SK-N-SH (cell line): ENCODE data around the gene TBK1. TPM values are rescaled to one million over a fixed set of nuclear protein-coding genes. Genes with fewer than 3 reads are reported as not detected.
A peak's percentile ranks its signal among the peaks of the same experiment; 100 is the strongest.

Experiments used
- CTCF ChIA-PET: fragments of 300-600, 350-600 bp; formaldehyde crosslinking; extraction: SDS; loops from one replicate; lab custom pipeline; 2021; lab: Yijun Ruan, JAX
- POLR2A ChIA-PET: fragments of 350-600 bp; sonication (Branson Sonifier 250); formaldehyde crosslinking; extraction: SDS; loops from one replicate; lab custom pipeline; 2020; ENCODE audit warnings: antibody characterized with exemption, inconsistent platforms; lab: Yijun Ruan, JAX
- DNase-seq: peaks from one replicate; pipeline ENCODE4 v3.0.0; 2012
- H2AFZ ChIP-seq: fragments of 200-600 bp; sonication (generic); 2 replicates; pipeline ENCODE4 v1.8.1; 2016; ENCODE audit warnings: antibody characterized with exemption, mild to moderate bottlenecking, low read depth
- H3F3A ChIP-seq: fragments of 200-600 bp; sonication (generic); replicated peaks from 2 replicates; pipeline ENCODE3; 2016; ENCODE audit warnings: antibody characterized with exemption, mild to moderate bottlenecking; ENCODE audit not compliant: insufficient read depth
- H3K27ac ChIP-seq, 2 experiments: fragments of 200-500 bp in 1 of 2; fragments of 200-600 bp in 1 of 2; sonication (Bioruptor generic) in 1 of 2; sonication (generic), shearing (Covaris generic) in 1 of 2; 2 replicates each; pipeline versions ENCODE4 v1.5.1 to v1.6.1; 2014 to 2016; ENCODE audit warnings: low read depth in 2 of 2, inconsistent platforms in 1 of 2, low read length in 1 of 2, mild to moderate bottlenecking in 1 of 2, mixed read lengths in 1 of 2
- H3K27me3 ChIP-seq: fragments of 200-600 bp; sonication (generic), shearing (Covaris generic); 2 replicates; pipeline ENCODE4 v1.6.1; 2016; ENCODE audit warnings: mixed run types; ENCODE audit not compliant: insufficient read depth
- H3K36me3 ChIP-seq, 2 experiments: fragments of 200-500 bp in 1 of 2; fragments of 200-600 bp in 1 of 2; sonication (Bioruptor generic) in 1 of 2; sonication (generic) in 1 of 2; replicated peaks in 1 of 2; 2 replicates each; pipeline versions ENCODE3 to v1.5.1; 2014 to 2016; ENCODE audit warnings: low read length in 1 of 2, mild to moderate bottlenecking in 1 of 2; ENCODE audit not compliant: insufficient read depth in 2 of 2, control insufficient read depth in 1 of 2
- H3K4me1 ChIP-seq, 2 experiments: fragments of 200-500 bp in 1 of 2; fragments of 200-600 bp in 1 of 2; sonication (Bioruptor generic) in 1 of 2; sonication (generic), shearing (Covaris generic) in 1 of 2; 2 replicates each; pipeline versions ENCODE4 v1.5.1 to v1.6.1; 2014 to 2016; ENCODE audit warnings: low read depth in 1 of 2, low read length in 1 of 2, mixed run types in 1 of 2; ENCODE audit not compliant: insufficient read depth in 2 of 2, control insufficient read depth in 1 of 2
- H3K4me2 ChIP-seq: fragments of 200-600 bp; sonication (generic), shearing (Covaris generic); 2 replicates; pipeline ENCODE4 v1.6.1; 2017; ENCODE audit warnings: mixed run types
- H3K4me3 ChIP-seq, 2 experiments: fragments of 200-500 bp in 1 of 2; fragments of 200-600 bp in 1 of 2; sonication (Bioruptor generic) in 1 of 2; sonication (generic), shearing (Covaris generic) in 1 of 2; 2 replicates each; pipeline versions ENCODE4 v1.5.1 to v1.8.1; 2014 to 2016; ENCODE audit warnings: low read depth in 2 of 2, inconsistent platforms in 1 of 2, low read length in 1 of 2, mild to moderate bottlenecking in 1 of 2, mixed read lengths in 1 of 2, moderate library complexity in 1 of 2
- H3K79me2 ChIP-seq: fragments of 200-600 bp; sonication (generic); 2 replicates; pipeline ENCODE4 v1.8.1; 2017; ENCODE audit warnings: mild to moderate bottlenecking; ENCODE audit not compliant: insufficient read depth
- H3K9ac ChIP-seq: fragments of 200-600 bp; sonication (generic); 2 replicates; pipeline ENCODE4 v1.6.1; 2017; ENCODE audit warnings: mixed run types
- H3K9me2 ChIP-seq: fragments of 200-600 bp; sonication (generic); 2 replicates; pipeline ENCODE4 v1.6.1; 2017; ENCODE audit warnings: mixed run types
- H3K9me3 ChIP-seq: fragments of 200-600 bp; sonication (generic); 2 replicates; pipeline ENCODE4 v1.6.1; 2017; ENCODE audit warnings: mixed run types, mild to moderate bottlenecking, moderate library complexity
- H4K20me1 ChIP-seq: fragments of 200-600 bp; sonication (generic); 2 replicates; pipeline ENCODE4 v1.6.1; 2017; ENCODE audit warnings: mild to moderate bottlenecking, mixed run types; ENCODE audit not compliant: insufficient read depth
- ELF1 ChIP-seq: IDR thresholded peaks from 2 replicates; pipeline ENCODE4 v1.4.0; 2012
- FOSL2 ChIP-seq: IDR thresholded peaks from 2 replicates; pipeline ENCODE4 v1.4.0; 2012; ENCODE audit warnings: low read depth, mild to moderate bottlenecking, moderate library complexity, borderline replicate concordance
- GABPA ChIP-seq: IDR thresholded peaks from 2 replicates; pipeline ENCODE4 v1.4.0; 2012; ENCODE audit warnings: low read depth, mild to moderate bottlenecking
- POLR2AphosphoS5 ChIP-seq: IDR thresholded peaks from 2 replicates; pipeline ENCODE4 v1.6.1; 2012; ENCODE audit warnings: low read depth, low read length
- RCOR1 ChIP-seq: fragments of 150-350 bp; IDR thresholded peaks from 2 replicates; pipeline ENCODE4 v1.6.1; 2017; ENCODE audit warnings: antibody characterized with exemption, low read length
- RXRA ChIP-seq: IDR thresholded peaks from 2 replicates; pipeline ENCODE4 v1.4.0; 2012; ENCODE audit warnings: low read depth, mild to moderate bottlenecking, borderline replicate concordance
- TCF12 ChIP-seq: IDR thresholded peaks from 2 replicates; pipeline ENCODE4 v1.4.0; 2012
- YY1 ChIP-seq: IDR thresholded peaks from 2 replicates; pipeline ENCODE4 v1.4.0; 2012; ENCODE audit warnings: low read depth, mild to moderate bottlenecking
- WGBS: methylation state at CpG from one replicate; pipeline ENCODE4 v1.1.6; 2017; ENCODE audit warnings: low lambda C conversion rate; 5-methylcytosine and 5-hydroxymethylcytosine counted together
- polyA plus RNA-seq, 3 experiments: library from polyadenylated mRNA; depleted of rRNA; stranded (reverse); fragments of >200 nt; gene quantifications; 2 replicates each; pipeline ENCODE4 v1.2.3, GENCODE V29; 2012
- TF ChIP-seq, protein P1 (sequence below): fragments of 200-600 bp; sonication (generic); IDR thresholded peaks from 2 replicates; pipeline ENCODE4 v1.6.1; 2017; ENCODE audit warnings: antibody characterized with exemption, mild to moderate bottlenecking, moderate library complexity
- TF ChIP-seq, protein P2 (sequence below): IDR thresholded peaks from 2 replicates; pipeline ENCODE4; 2012

The TBK1 gene
- polyA plus RNA-seq, 1 of the 3 experiments (the other 2 are of a cell fraction) = 8.2 TPM

DNA sequence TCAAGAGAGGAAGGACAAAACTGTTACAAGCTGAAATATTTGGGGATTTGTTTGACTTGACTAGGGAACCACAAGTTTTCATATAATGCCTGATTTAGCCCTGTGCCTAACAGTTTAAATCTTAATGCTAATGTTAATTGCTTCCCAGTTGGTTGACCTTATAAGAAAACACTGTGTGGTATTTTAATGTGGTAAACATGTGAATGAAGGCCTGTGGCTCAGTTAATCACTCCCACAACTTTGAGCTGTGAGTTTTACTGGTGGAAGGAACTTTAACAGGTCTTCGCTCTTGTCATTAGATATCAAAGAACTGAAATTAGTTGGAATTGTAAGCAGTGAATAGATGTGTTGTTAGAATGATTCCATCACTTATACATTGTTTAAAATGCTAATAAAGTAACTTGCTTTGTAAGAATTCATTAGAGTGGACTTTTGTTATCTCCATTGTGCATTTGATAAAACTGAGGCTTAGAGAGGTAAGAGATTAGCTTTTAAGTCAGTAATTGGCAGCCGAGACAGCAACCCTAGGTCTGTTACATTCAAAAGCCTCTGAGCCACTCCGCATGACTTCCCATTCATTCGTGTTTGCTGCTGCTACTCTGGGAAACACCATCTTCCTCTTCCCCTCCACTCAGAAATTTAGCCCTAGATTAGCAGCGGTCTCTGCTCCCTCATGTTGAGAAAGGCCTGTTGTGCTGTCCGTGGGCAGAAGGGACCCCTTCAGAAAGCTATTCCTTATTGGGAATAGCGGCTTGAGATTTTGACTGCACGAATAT is 1.0 kb upstream of the TBK1 start:
- Histone ChIP-seq H3K79me2 (peaks cover 48% of the 10 kb centered on the region), H3F3A (peaks cover 44% of the 10 kb centered on the region), H3K4me3 (peak overlapping the region; percentile 91 to 97), H3K36me3 (peaks cover 33 to 43% of the 10 kb centered on the region in 2 experiments), H3K9me2 (no peaks in the 10 kb centered on the region), H3K4me2 (peak overlapping the region; percentile 90), H3K27ac (peak overlapping the region; percentile 95 to 98; a peak in 3 of 4 replicates), H3K9ac (peak overlapping the region; percentile 97), H3K9me3 (no peaks in the 10 kb centered on the region), H3K27me3 (no peaks in the 10 kb centered on the region), H4K20me1 (peaks cover 4% of the 10 kb centered on the region; the same call in 1 of the 2 replicates), H3K4me1 (peaks cover 10 to 11% of the 10 kb centered on the region in 2 experiments; a peak in 3 of 4 replicates), H2AFZ (peak overlapping the region; percentile 53)
- WGBS = 20% methylated on average over 8 of the region's 8 CpGs
- POLR2A ChIA-PET = no interaction called here
- DNase-seq = peak; percentile 28
- CTCF ChIA-PET = interaction anchor here (0.7 to 1.5 kb wide), 7 partner anchors 12 to 292 kb away, joined by 3 to 5 read pairs (median 3); no protein-coding TSS in a partner anchor
- no peak for TF ChIP-seq POLR2AphosphoS5
- no peak for TF ChIP-seq ELF1
- TF ChIP-seq YY1 = no peak
- TF ChIP-seq GABPA = no peak
- TF ChIP-seq, protein P1, sequence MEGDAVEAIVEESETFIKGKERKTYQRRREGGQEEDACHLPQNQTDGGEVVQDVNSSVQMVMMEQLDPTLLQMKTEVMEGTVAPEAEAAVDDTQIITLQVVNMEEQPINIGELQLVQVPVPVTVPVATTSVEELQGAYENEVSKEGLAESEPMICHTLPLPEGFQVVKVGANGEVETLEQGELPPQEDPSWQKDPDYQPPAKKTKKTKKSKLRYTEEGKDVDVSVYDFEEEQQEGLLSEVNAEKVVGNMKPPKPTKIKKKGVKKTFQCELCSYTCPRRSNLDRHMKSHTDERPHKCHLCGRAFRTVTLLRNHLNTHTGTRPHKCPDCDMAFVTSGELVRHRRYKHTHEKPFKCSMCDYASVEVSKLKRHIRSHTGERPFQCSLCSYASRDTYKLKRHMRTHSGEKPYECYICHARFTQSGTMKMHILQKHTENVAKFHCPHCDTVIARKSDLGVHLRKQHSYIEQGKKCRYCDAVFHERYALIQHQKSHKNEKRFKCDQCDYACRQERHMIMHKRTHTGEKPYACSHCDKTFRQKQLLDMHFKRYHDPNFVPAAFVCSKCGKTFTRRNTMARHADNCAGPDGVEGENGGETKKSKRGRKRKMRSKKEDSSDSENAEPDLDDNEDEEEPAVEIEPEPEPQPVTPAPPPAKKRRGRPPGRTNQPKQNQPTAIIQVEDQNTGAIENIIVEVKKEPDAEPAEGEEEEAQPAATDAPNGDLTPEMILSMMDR = no peak
- no peak for TF ChIP-seq RCOR1
- TF ChIP-seq, protein P2, sequence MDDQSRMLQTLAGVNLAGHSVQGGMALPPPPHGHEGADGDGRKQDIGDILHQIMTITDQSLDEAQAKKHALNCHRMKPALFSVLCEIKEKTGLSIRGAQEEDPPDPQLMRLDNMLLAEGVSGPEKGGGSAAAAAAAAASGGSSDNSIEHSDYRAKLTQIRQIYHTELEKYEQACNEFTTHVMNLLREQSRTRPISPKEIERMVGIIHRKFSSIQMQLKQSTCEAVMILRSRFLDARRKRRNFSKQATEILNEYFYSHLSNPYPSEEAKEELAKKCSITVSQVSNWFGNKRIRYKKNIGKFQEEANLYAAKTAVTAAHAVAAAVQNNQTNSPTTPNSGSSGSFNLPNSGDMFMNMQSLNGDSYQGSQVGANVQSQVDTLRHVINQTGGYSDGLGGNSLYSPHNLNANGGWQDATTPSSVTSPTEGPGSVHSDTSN = no peak

DNA sequence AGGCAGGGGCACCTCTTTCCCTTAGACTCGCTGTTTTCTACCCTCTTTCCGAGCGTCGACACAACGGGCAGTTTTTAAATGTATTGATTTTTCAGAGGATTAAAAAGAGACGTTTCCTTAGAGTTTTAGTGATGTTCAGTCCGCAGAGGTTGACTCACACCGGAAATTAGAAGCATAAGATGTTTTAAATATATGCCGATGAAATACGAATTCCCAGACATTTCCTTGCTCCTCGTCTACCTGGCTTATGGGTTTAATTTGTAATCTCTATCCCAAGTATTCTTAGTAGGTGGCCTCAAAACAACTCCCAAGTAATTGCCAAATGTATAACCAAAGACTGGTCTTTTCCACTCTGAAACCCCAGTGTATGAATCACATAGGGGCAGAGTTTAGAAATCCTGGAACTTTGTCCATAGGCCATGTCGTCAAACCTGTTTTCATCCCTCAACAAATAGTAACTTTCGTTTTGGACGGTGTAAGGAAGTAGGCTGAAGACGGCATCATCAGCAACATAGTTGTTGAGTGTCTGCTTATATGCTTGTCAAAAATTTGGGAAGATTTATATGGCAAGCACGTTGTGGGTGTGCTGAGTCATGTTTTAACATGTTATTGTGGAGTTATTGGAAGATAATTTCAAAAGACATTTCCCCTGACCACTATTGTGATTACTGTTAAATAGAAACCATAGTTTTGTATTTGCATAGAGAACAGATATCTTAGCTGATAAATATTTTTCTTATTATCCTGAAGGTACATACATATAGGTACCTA is 824 bp downstream of the TBK1 start:
- peak; percentile 53 for DNase-seq
- H3K27ac ChIP-seq = peak overlapping the region; percentile 95 to 98
- H3F3A ChIP-seq = peaks cover 36% of the 10 kb centered on the region
- H3K4me2 ChIP-seq = peak overlapping the region; percentile 90
- H3K9ac ChIP-seq = peak overlapping the region; percentile 97
- no peaks in the 10 kb centered on the region for H3K9me2 ChIP-seq
- POLR2A ChIA-PET = no interaction called here
- H2AFZ ChIP-seq = peak overlapping the region; percentile 53; the same call in 1 of the 2 replicates
- peaks cover 14% of the 10 kb centered on the region; the same call in 1 of the 2 replicates for H4K20me1 ChIP-seq
- WGBS = under 1% methylated on average over 16 of the region's 16 CpGs
- H3K36me3 ChIP-seq = peaks cover 30 to 35% of the 10 kb centered on the region in 2 experiments
- H3K4me3 ChIP-seq = peak overlapping the region; percentile 91 to 97
- TF ChIP-seq FOSL2 = peak; percentile 58
- TF ChIP-seq ELF1 = no peak
- TF ChIP-seq, protein P1 = no peak
- TF ChIP-seq RXRA = no peak
- 0 out of 2 replicates have a peak, but pooled peaks have one; percentile 17 for TF ChIP-seq TCF12
- CTCF ChIA-PET = interaction anchor here (0.7 to 0.8 kb wide), 2 partner anchors 11 to 245 kb away, joined by 3 to 4 read pairs; no protein-coding TSS in a partner anchor
- H3K4me1 ChIP-seq = peaks cover 11 to 19% of the 10 kb centered on the region in 2 experiments; a peak in 3 of 4 replicates
- no peaks in the 10 kb centered on the region for H3K27me3 ChIP-seq
- H3K79me2 ChIP-seq = peaks cover 66% of the 10 kb centered on the region
- H3K9me3 ChIP-seq = no peaks in the 10 kb centered on the region
